IgD-negative memory B cell (primary cell): ENCODE data around the gene CCNB1IP1. TPM values are rescaled to one million over a fixed set of nuclear protein-coding genes. Genes with fewer than 3 reads are reported as not detected.
"Not testable (repeated sequence)": the region's sequence is repeated elsewhere in the genome, so short reads cannot be mapped to it uniquely, and the experiment has no call there.

Experiments
- H3K27ac Mint-ChIP-seq, 3 donors: one replicate each; pipeline ENCODE4 v1.8.0; 2020 to 2022; ENCODE audit warnings: mild to moderate bottlenecking in 3 of 3, mixed read lengths in 3 of 3, moderate library complexity in 1 of 3
- H3K27me3 Mint-ChIP-seq: one replicate; pipeline ENCODE4 v1.8.0; 2021; ENCODE audit warnings: mixed read lengths
- H3K36me3 Mint-ChIP-seq: one replicate; pipeline ENCODE4 v1.8.0; 2020; ENCODE audit warnings: mild to moderate bottlenecking, mixed read lengths
- H3K4me1 Mint-ChIP-seq, 3 donors: one replicate each; pipeline ENCODE4 v1.8.0; 2020 to 2022; ENCODE audit warnings: mixed read lengths in 3 of 3, mild to moderate bottlenecking in 1 of 3
- H3K4me3 Mint-ChIP-seq, 4 donors: one replicate each; pipeline ENCODE4 v1.8.0; 2020 to 2022; ENCODE audit warnings: mild to moderate bottlenecking in 4 of 4, mixed read lengths in 4 of 4, moderate library complexity in 3 of 4
- H3K9me3 Mint-ChIP-seq, 3 donors: one replicate each; pipeline ENCODE4 v1.8.0; 2020 to 2021; ENCODE audit warnings: mixed read lengths in 3 of 3, mild to moderate bottlenecking in 1 of 3
- polyA plus RNA-seq: library from polyadenylated mRNA; unstranded; fragments of 300-500 nt; fragmentation: Illumina TruSeq; gene quantifications from one replicate; pipeline ENCODE4 v1.2.3, GENCODE V29; 2021

The CCNB1IP1 gene
- polyA plus RNA-seq, 1 donor from 2014 or later: 17.6 TPM

DNA sequence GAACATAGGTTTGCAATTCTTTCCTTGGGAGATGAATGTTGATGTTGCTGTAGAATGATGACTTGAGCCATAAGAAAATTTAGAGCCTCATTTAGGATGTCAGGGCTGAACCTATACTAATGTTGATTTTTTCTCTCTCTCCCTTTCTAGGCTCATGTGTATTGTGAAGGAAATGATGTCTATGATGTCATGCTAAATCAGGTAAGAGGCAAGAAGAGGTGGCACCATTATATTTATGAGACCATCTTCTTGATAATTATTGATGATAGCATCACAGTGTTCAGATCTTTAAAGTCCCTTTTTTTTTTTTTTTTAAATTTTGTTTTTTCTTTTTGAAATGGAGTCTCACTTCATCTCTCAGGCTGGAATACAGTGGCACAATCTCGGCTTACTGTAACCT, 13.6 kb upstream of the CCNB1IP1 start:
- Mint-ChIP-seq H3K27me3 (no peaks in the 10 kb centered on the region), H3K9me3 (no peaks in the 10 kb centered on the region), H3K4me1 (peaks cover 14 to 20% (median 15%) of the 10 kb centered on the region in 3 donors), H3K4me3 (peak overlapping the region in 1 of 4 donors; percentile 49), H3K36me3 (peaks cover 2% of the 10 kb centered on the region), H3K27ac (no peak overlapping the region)

GRCh38 chr14:20345366-20345765, 12.3 kb upstream of the CCNB1IP1 start:
- Mint-ChIP-seq H3K36me3 (peaks cover 2% of the 10 kb centered on the region), H3K27ac (peak overlapping the region in 1 of 3 donors; percentile 92), H3K9me3 (no peaks in the 10 kb centered on the region), H3K27me3 (no peaks in the 10 kb centered on the region), H3K4me3 (peak overlapping the region in 2 of 4 donors; percentile 10 to 91), H3K4me1 (peaks cover 14 to 17% (median 15%) of the 10 kb centered on the region in 3 donors)

DNA sequence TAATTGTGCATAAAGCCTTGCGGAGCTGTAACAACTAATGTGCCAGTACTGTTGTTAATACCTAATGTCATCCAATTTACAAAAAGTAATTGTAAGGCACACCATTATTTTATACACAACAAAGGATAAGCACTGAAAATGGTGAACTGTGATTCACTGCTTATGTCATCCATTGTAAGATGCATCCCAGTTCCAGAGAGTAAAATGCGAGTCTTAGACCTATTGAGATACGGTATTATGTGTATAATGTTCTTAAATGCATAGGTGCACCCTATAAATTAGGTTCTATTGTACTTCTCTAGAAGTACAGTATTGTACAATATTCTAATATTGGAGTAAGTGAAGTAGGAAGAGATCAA, 10.8 kb upstream of the CCNB1IP1 start:
- peak overlapping the region; percentile 92 to 99 (median 98) for H3K27ac Mint-ChIP-seq
- H3K36me3 Mint-ChIP-seq: peaks cover 2% of the 10 kb centered on the region
- H3K4me3 Mint-ChIP-seq: peak overlapping the region; percentile 91 to 100 (median 98)

DNA sequence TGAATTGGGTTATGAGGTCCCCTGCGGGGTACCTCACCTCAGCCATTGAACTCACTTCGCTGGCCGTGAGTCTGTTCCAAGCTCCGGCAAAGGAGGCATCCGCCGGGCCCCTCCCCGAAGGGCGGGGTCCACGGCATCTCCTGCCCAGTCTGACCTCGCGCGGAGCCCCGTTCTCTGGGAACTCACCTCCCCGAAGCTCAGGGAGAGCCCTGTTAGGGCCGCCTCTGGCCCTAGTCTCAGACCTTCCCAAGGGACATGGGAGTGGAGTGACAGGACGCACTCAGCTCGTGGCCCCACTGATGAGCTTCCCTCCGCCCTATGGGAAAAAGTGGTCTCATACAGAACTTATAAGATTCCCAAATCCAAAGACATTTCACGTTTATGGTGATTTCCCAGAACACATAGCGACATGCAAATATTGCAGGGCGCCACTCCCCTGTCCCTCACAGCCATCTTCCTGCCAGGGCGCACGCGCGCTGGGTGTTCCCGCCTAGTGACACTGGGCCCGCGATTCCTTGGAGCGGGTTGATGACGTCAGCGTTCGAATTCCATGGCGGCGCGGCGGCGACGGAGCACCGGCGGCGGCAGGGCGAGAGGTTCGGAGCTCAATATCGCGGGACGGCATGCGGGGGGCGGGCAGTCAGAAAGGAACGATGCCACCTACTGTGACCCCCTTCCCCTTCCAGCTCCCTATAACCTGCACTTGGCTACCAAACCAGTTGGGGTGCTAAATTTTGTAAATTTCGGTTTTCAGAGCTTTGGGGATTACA, 10.2 kb upstream of the CCNB1IP1 start, which contains the start of gene PARP2:
TSS of gene PARP2 (plus strand) at position 544 of the 770 bp plus-strand sequence. CDS start at position 551, 7 bp downstream.
- Mint-ChIP-seq H3K36me3 (peaks cover 2% of the 10 kb centered on the region), H3K9me3 (no peaks in the 10 kb centered on the region), H3K27me3 (no peaks in the 10 kb centered on the region), H3K4me1 (peaks cover 15 to 17% (median 16%) of the 10 kb centered on the region in 3 donors), H3K4me3 (peak within 1 kb of the TSS; percentile 91 to 100 (median 98)), H3K27ac (peak within 1 kb of the TSS; percentile 92 to 99 (median 98))

More for the DNA sequence above, 10.8 kb upstream of the CCNB1IP1 start:
- H3K4me1 Mint-ChIP-seq: peaks cover 15 to 17% (median 16%) of the 10 kb centered on the region in 3 donors
- no peaks in the 10 kb centered on the region for H3K27me3 Mint-ChIP-seq
- no peaks in the 10 kb centered on the region for H3K9me3 Mint-ChIP-seq

DNA sequence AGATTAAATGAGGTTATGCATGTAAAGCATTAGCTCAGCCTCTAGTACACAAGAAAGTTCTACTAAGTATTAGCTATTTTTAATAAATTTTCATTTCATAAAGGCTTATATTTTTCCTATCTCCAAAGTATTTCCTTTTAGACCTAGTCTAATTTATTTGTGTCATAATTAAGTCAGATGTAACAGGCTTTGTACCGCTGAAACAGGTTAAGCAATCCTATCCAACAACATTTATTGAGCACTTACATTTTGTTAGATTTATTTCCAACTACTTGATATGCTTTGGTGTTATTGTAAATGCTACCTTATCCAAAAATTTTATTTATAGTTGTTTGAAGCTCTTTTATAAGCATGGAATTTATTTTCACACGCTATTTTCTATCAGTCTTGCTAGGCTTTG, 8.6 kb upstream of the CCNB1IP1 start:
- no peaks in the 10 kb centered on the region for H3K27me3 Mint-ChIP-seq
- peaks cover under 1% of the 10 kb centered on the region for H3K36me3 Mint-ChIP-seq
- H3K4me1 Mint-ChIP-seq: peaks cover 15 to 17% (median 15%) of the 10 kb centered on the region in 3 donors
- H3K9me3 Mint-ChIP-seq: no peaks in the 10 kb centered on the region
- peak overlapping the region in 1 of 3 donors; percentile 98 for H3K27ac Mint-ChIP-seq
- peak overlapping the region in 3 of 4 donors; percentile 91 to 98 (median 98) for H3K4me3 Mint-ChIP-seq

DNA sequence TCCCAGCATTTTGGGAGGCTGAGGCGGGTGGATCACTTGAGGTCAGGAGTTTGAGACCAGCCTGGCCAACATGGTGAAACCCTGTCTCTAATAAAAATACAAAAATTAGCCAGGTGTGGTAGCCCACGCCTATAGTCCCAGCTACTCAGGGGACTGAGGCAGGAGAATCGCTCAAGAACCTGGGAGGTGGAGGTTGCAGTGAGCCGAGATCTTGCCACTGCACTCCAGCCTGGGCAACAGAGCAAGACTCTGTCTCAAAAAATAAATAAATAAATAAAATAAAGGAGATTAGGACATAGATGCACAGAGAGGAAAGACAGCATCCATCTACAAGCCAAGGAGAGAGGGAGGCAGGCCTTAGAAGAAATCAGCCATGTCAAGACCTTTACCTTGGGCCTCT, 8.0 kb upstream of the CCNB1IP1 start:
- H3K4me3 Mint-ChIP-seq: peak overlapping the region in 2 of 4 donors; percentile 11 to 63
- H3K27ac Mint-ChIP-seq: not testable (repeated sequence)

GRCh38 chr14:20334017-20334416, 938 bp upstream of the CCNB1IP1 start:
- Mint-ChIP-seq H3K4me1 (peaks cover 21 to 34% (median 25%) of the 10 kb centered on the region in 3 donors), H3K27me3 (no peaks in the 10 kb centered on the region), H3K9me3 (no peaks in the 10 kb centered on the region), H3K27ac (no peak overlapping the region), H3K36me3 (peaks cover 2% of the 10 kb centered on the region), H3K4me3 (no peak overlapping the region)

More for the DNA sequence above, 8.0 kb upstream of the CCNB1IP1 start:
- H3K4me1 Mint-ChIP-seq: peaks cover 15 to 17% (median 15%) of the 10 kb centered on the region in 3 donors
- not testable (repeated sequence) for H3K27me3 Mint-ChIP-seq, H3K9me3 Mint-ChIP-seq, H3K36me3 Mint-ChIP-seq

GRCh38 chr14:20333494-20333841, 389 bp upstream of the CCNB1IP1 start:
- Mint-ChIP-seq H3K4me3 (peak overlapping the region; percentile 99 to 100 (median 100)), H3K36me3 (peaks cover 2% of the 10 kb centered on the region), H3K27ac (peak overlapping the region; percentile 65 to 87 (median 82)), H3K9me3 (no peaks in the 10 kb centered on the region), H3K4me1 (peaks cover 25 to 38% (median 28%) of the 10 kb centered on the region in 3 donors), H3K27me3 (no peaks in the 10 kb centered on the region)

DNA sequence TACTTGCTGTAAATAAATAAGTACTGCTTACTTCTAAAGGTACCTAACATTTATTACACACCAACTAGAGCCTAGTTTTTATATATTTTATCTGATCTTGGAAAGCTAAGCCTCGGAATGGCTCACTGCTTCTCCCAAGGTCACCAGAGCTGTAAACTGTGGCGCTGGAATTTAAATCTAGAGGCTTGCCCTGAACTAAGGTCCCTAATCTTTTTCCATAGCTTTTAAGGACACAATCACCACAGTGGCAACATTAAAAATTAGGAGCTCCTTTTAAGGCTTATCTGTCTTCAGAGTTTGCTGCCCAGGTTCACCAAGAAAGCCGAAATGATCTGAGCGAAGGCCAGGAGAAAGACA, 670 bp downstream of the CCNB1IP1 start:
- peak overlapping the region; percentile 99 to 100 (median 100) for H3K4me3 Mint-ChIP-seq
- H3K9me3 Mint-ChIP-seq: no peaks in the 10 kb centered on the region
- H3K4me1 Mint-ChIP-seq: peaks cover 27 to 43% (median 32%) of the 10 kb centered on the region in 3 donors
- H3K27ac Mint-ChIP-seq: peak overlapping the region; percentile 65 to 87 (median 82)
- H3K36me3 Mint-ChIP-seq: peaks cover 2% of the 10 kb centered on the region
- H3K27me3 Mint-ChIP-seq: no peaks in the 10 kb centered on the region

GRCh38 chr14:20331053-20331613, 1.9 kb downstream of the CCNB1IP1 start:
- Mint-ChIP-seq H3K27ac (peak overlapping the region in 2 of 3 donors; percentile 35 to 81), H3K4me3 (peak overlapping the region in 2 of 4 donors; percentile 32 to 50), H3K27me3 (no peaks in the 10 kb centered on the region), H3K9me3 (no peaks in the 10 kb centered on the region), H3K36me3 (peaks cover 2% of the 10 kb centered on the region), H3K4me1 (peaks cover 29 to 47% (median 35%) of the 10 kb centered on the region in 3 donors)

DNA sequence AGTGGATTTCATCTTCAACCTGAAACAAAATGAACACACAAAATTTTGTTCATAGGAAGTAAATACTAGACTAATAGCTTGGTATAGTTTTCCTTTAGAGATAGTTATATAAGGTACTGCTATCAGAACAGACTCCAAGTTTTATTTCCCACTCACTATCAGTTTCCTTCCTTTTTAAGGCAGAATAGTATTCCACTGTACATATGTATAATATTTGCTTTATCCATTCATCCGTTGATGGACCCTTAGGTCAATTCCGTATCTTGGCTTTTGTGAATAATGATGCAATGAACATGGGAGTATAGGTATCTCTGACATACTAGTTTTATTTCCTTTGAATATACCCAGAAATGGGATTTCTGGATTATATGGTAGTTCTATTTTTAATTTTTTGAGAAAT, 3.7 kb downstream of the CCNB1IP1 start:
- Mint-ChIP-seq H3K4me1 (peaks cover 29 to 47% (median 35%) of the 10 kb centered on the region in 3 donors), H3K27ac (no peak overlapping the region), H3K27me3 (no peaks in the 10 kb centered on the region), H3K36me3 (peaks cover 2% of the 10 kb centered on the region), H3K4me3 (no peak overlapping the region), H3K9me3 (no peaks in the 10 kb centered on the region)

GRCh38 chr14:20328705-20329104, 4.4 kb downstream of the CCNB1IP1 start:
- no peak overlapping the region for H3K27ac Mint-ChIP-seq

DNA sequence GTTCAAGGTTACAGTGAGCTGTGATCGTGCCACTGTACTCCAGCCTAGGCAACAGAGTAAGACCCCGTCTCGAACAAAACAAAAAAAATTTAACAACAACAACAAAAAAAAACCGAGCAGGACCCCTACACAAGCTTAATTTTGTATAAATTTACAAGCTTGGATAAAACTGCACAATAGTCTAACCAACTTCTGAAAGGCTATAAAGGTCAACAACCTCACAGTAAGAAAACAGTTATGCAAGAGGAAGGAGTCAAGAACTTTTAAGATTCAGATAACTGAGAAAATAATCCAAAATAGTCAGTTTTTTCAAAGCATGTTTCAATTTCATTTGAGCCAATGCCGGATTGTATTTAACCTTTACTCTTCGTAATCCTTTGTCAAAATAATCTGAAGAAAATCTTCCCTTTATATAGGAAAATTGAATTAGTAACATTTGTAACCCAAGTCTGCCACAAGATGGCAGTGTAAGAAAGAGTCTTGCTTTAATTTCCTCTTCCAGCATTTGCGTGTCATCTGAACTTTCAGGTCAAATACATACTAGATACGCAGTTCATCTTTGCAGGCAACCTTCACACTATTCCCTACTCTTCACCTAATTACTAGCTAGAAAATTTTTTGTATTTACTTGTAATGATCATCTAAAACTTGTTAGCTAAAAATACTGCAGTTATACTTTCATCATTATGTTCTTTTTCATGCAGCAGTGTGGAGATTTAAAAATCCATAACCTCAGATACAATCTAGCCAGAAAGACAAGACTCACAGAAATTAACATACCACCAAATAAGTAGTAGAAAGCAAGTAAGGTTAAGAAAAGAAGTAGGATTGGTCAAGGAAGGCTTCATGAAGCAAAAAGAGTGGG, 5.8 kb downstream of the CCNB1IP1 start:
- peak overlapping the region; percentile 58 to 74 (median 63) for H3K27ac Mint-ChIP-seq
- H3K4me3 Mint-ChIP-seq: peak overlapping the region in 2 of 4 donors; percentile 39 to 61
- no peaks in the 10 kb centered on the region for H3K27me3 Mint-ChIP-seq
- H3K36me3 Mint-ChIP-seq: no peaks in the 10 kb centered on the region
- no peaks in the 10 kb centered on the region for H3K9me3 Mint-ChIP-seq
- peaks cover 19 to 34% (median 28%) of the 10 kb centered on the region in 3 donors for H3K4me1 Mint-ChIP-seq

More at GRCh38 chr14:20328705-20329104, 4.4 kb downstream of the CCNB1IP1 start:
- Mint-ChIP-seq H3K27me3 (no peaks in the 10 kb centered on the region), H3K9me3 (no peaks in the 10 kb centered on the region), H3K4me3 (no peak overlapping the region), H3K4me1 (peaks cover 29 to 47% (median 35%) of the 10 kb centered on the region in 3 donors), H3K36me3 (peaks cover 2% of the 10 kb centered on the region)

GRCh38 chr14:20317720-20318119, 15.4 kb downstream of the CCNB1IP1 start:
- peaks cover 9% of the 10 kb centered on the region for H3K36me3 Mint-ChIP-seq
- H3K27ac Mint-ChIP-seq: peak overlapping the region in 1 of 3 donors; percentile 40
- no peak overlapping the region for H3K4me3 Mint-ChIP-seq
- H3K27me3 Mint-ChIP-seq: no peaks in the 10 kb centered on the region
- peaks cover 0 to 1% (median 0%) of the 10 kb centered on the region in 3 donors for H3K4me1 Mint-ChIP-seq
- no peaks in the 10 kb centered on the region for H3K9me3 Mint-ChIP-seq
